GM12878 (cell line): ENCODE data around the gene FKBP6. TPM values are rescaled to one million over a fixed set of nuclear protein-coding genes. Genes with fewer than 3 reads are reported as not detected.

ENCODE experiments used
- ATAC-seq: fragments of 200-7000 bp; cut with Tn5 transposase; 3 replicates; pipeline ENCODE4 v1.9.1; 2020; ENCODE audit warnings: mild to moderate bottlenecking, moderate library complexity
- BruUV-seq: library from RNA; stranded (reverse); fragments of 400-500 nt; replicated peaks from 2 replicates; lab custom pipeline; 2021; lab: Mats Ljungman, UMichigan
- CTCF ChIA-PET: fragments of 300-600 bp; sonication (Branson Sonifier 250); formaldehyde crosslinking; extraction: SDS; loops from one replicate; lab custom pipeline; 2021; ENCODE audit warnings: inconsistent platforms; lab: Yijun Ruan, JAX
- POLR2A ChIA-PET: fragments of 350-600 bp; formaldehyde crosslinking; extraction: SDS; loops from one replicate; lab custom pipeline; 2021; ENCODE audit warnings: inconsistent platforms; lab: Charles Lee
- RAD21 ChIA-PET: fragments of 300-600 bp; sonication (Branson Sonifier 250); formaldehyde crosslinking; loops from one replicate; lab custom pipeline; 2023; ENCODE audit warnings: antibody characterized with exemption; ENCODE audit not compliant: unreplicated experiment; lab: Charles Lee
- SMC1A ChIA-PET: fragments of 300-600 bp; sonication (Branson Sonifier 250); formaldehyde crosslinking; loops from one replicate; lab custom pipeline; 2023; ENCODE audit not compliant: unreplicated experiment, uncharacterized antibody; lab: Charles Lee
- DNase-seq: peaks from one replicate; pipeline ENCODE4 v3.0.0-alpha.2; 2011; ENCODE audit warnings: low read depth, low spot score
- FAIRE-seq: peaks from 3 replicates; lab custom pipeline; 2011; peaks lifted over from hg19 to GRCh38; lab: Jason Lieb, UNC
- H2AFZ ChIP-seq: 2 replicates; pipeline ENCODE4 v1.6.0; 2011; ENCODE audit warnings: low read depth, low read length, control low read depth; ENCODE audit not compliant: control insufficient read depth
- H3K27ac ChIP-seq: 2 replicates; pipeline ENCODE4 v1.5.1; 2011; ENCODE audit warnings: control low read depth; ENCODE audit not compliant: control insufficient read depth, insufficient read depth
- H3K27me3 ChIP-seq, 2 experiments: replicated peaks in 1 of 2; 2 replicates each; pipeline versions ENCODE4 v1.6.0 to v1.6.1; 2011; ENCODE audit warnings: low read length in 1 of 2; ENCODE audit not compliant: control insufficient read depth in 2 of 2, insufficient read depth in 2 of 2
- H3K36me3 ChIP-seq, 2 experiments: 2 replicates each; pipeline ENCODE4 v1.5.1; 2011; ENCODE audit warnings: low read length in 1 of 2; ENCODE audit not compliant: control insufficient read depth in 2 of 2, insufficient read depth in 2 of 2
- H3K4me1 ChIP-seq: 2 replicates; pipeline ENCODE4 v1.6.1; 2011; ENCODE audit warnings: mild to moderate bottlenecking, low read length, moderate library complexity, mixed read lengths; ENCODE audit not compliant: control insufficient read depth, insufficient read depth
- H3K4me2 ChIP-seq: 2 replicates; pipeline ENCODE4 v1.6.0; 2011; ENCODE audit warnings: control low read depth; ENCODE audit not compliant: control insufficient read depth, insufficient read depth
- H3K4me3 ChIP-seq: fragments of 200-600 bp; sonication (generic); 2 replicates; pipeline ENCODE4 v1.5.1; 2016
- H3K79me2 ChIP-seq: 2 replicates; pipeline ENCODE4 v1.6.0; 2011; ENCODE audit warnings: low read length; ENCODE audit not compliant: control insufficient read depth, insufficient read depth
- H3K9ac ChIP-seq: 2 replicates; pipeline ENCODE4 v1.8.0; 2011; ENCODE audit warnings: low read length, control low read depth, mixed read lengths; ENCODE audit not compliant: control insufficient read depth, insufficient read depth
- H3K9me3 ChIP-seq: replicated peaks from 3 replicates; pipeline ENCODE4 v1.5.1; 2011; ENCODE audit warnings: mild to moderate bottlenecking, low read length; ENCODE audit not compliant: control insufficient read depth, insufficient read depth
- H4K20me1 ChIP-seq: 2 replicates; pipeline ENCODE4 v1.6.0; 2011; ENCODE audit not compliant: control insufficient read depth, insufficient read depth
- BCL11A ChIP-seq: IDR thresholded peaks from 2 replicates; pipeline ENCODE4 v1.6.1; 2011; ENCODE audit warnings: low read depth, low read length
- CHD2 ChIP-seq: IDR thresholded peaks from 2 replicates; pipeline ENCODE4 v1.6.1; 2011; ENCODE audit warnings: low read depth, low read length, improper control_type of control experiment, borderline replicate concordance
- EZH2 ChIP-seq: IDR thresholded peaks from 2 replicates; pipeline ENCODE4 v1.6.1; 2012; ENCODE audit warnings: low read depth, mild to moderate bottlenecking, control low read depth, inconsistent platforms, low read length, borderline replicate concordance; ENCODE audit not compliant: control insufficient read depth
- IKZF1 ChIP-seq: fragments of 450-650 bp; conservative IDR thresholded peaks from 2 replicates; pipeline ENCODE4 v1.6.1; 2017; ENCODE audit warnings: antibody characterized with exemption, mild to moderate bottlenecking
- ZNF207 ChIP-seq: fragments of 450-650 bp; IDR thresholded peaks from 2 replicates; pipeline ENCODE4 v1.6.1; 2014; ENCODE audit warnings: antibody characterized with exemption, mild to moderate bottlenecking, borderline replicate concordance
- ZNF217 ChIP-seq: fragments of 450-650 bp; IDR thresholded peaks from 2 replicates; pipeline ENCODE4 v1.6.1; 2017; ENCODE audit warnings: antibody characterized with exemption, mild to moderate bottlenecking
- WGBS: methylation state at CpG from one replicate; pipeline ENCODE4 v1.1.6; 2016; ENCODE audit warnings: low lambda C conversion rate; ENCODE audit not compliant: insufficient replicate concordance, insufficient coverage; ENCODE audit errors: missing lambda C conversion rate; 5-methylcytosine and 5-hydroxymethylcytosine counted together
- in situ Hi-C: fragments of 300-500 bp; cut with MboI; formaldehyde crosslinking; loops from 9 replicates; pipeline ENCODE4 v1.14.3; 2018; ENCODE audit warnings: mixed read lengths
- intact Hi-C: fragments of 100-400 bp; cut with micrococcal nuclease; formaldehyde crosslinking; loops from one replicate; pipeline ENCODE4 v1.14.2; 2022; ENCODE audit not compliant: unreplicated experiment
- polyA plus RNA-seq, 11 experiments: library from polyadenylated mRNA; depleted of rRNA in 4 of 11; unstranded in 6 of 11; stranded (reverse) in 5 of 11; fragments of >200 nt; fragmentation: Nextera tagmentation in 4 of 11; fragmentation: Illumina TruSeq in 1 of 11; extraction: Ambion mirVana in 4 of 11; extraction: Trizol in 1 of 11; gene quantifications; 1 replicate in 1 of 11; 2 replicates in 10 of 11; pipeline versions ENCODE4 v1.2.1 to v1.2.3, GENCODE V29; 2011 to 2016; ENCODE audit warnings: inconsistent platforms in 2 of 11, missing spikeins in 2 of 11, low read depth in 1 of 11
- total RNA-seq, 4 experiments: library from RNA; depleted of rRNA in 3 of 4; stranded (reverse); fragments of >200 nt in 3 of 4; fragmentation: Illumina TruSeq in 1 of 4; extraction: Trizol in 1 of 4; gene quantifications; 2 replicates each; pipeline versions ENCODE4 v1.2.1 to v1.2.3, GENCODE V29; 2013 to 2021
- TF ChIP-seq, protein P1 (sequence below): fragments of 450-650 bp; IDR thresholded peaks from 2 replicates; pipeline ENCODE4 v1.6.1; 2017; ENCODE audit warnings: mild to moderate bottlenecking, moderate library complexity
- TF ChIP-seq, protein P2 (sequence below): fragments of 450-650 bp; IDR thresholded peaks from 2 replicates; pipeline ENCODE4 v1.6.1; 2017; ENCODE audit warnings: mild to moderate bottlenecking, low read depth, inconsistent platforms; ENCODE audit not compliant: poor library complexity, severe bottlenecking
- TF ChIP-seq, protein P3 (sequence below): IDR thresholded peaks from 2 replicates; pipeline ENCODE4 v1.6.1; 2012; ENCODE audit warnings: improper control_type of control experiment, low read depth, low read length; ENCODE audit not compliant: insufficient replicate concordance

The FKBP6 gene
- total and polyA plus RNA-seq, 10 of the 15 experiments (the other 5 are each of a cell fraction or from before 2014, with no cell fraction given): not detected

DNA sequence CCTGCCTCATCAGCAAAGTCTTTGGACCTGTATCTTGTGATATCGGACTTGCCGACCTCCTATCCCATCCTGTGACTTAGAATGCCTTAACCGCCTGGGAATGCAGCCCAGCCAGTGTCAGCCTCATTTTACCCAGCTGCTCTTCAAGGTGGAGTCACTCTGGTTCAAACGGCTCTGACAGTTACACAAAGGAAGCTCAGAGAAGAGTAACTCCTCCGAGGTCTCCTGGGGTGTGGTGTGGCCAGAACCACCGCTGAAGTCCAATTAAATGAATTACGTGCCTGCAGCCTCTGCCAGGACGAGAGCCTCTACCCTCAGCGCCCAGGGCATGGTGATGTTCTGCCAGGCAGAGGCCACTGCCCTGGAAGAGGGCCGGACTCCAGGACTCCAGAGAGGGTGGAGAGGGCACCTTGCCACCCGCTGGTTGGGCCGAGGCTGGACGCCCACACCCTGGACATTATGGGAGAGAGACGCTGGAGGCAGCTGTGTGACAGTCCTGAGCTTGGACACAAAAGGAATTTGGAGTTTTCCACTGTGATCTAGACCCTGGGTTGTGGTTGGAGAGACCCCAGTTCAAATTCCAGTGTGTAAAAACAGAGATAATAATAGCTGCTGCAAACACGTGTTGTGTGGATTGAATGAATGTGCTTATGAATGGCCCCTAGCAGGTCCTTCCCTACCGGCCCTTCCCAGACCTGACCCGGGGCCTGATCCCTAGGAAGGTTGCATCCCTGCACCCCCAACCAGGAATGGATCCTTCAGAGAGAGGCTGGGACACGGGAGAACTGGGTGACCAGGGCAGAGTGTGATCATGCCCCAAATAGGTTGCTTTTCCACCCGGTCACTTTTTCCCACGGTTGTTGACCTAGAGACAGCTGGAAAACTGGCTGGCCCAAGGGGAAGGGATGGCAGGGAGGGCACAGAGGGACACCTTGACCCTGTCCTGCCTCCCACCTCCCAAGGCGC is 67.9 kb downstream of the FKBP6 start:
- 45% methylated on average over 21 of the region's 21 CpGs for WGBS
- Histone ChIP-seq H3K4me3 (no peak overlapping the region), H3K9ac (no peak overlapping the region), H3K27ac (no peak overlapping the region), H3K4me1 (no peaks in the 10 kb centered on the region), H3K79me2 (no peaks in the 10 kb centered on the region), H3K36me3 (no peaks in the 10 kb centered on the region), H3K27me3 (no peaks in the 10 kb centered on the region), H2AFZ (no peak overlapping the region), H3K4me2 (no peak overlapping the region), H4K20me1 (no peaks in the 10 kb centered on the region), H3K9me3 (no peaks in the 10 kb centered on the region; the same call in 2 of the 3 replicates)
- DNase-seq (no peak), ATAC-seq (no peak), FAIRE-seq (no peak)
- ChIA-PET RAD21 (no interaction called here), CTCF (interaction anchor here (0.7 to 0.8 kb wide), 2 partner anchors 55 to 69 kb away, joined by 3 read pairs; no protein-coding TSS in a partner anchor), POLR2A (no interaction called here), SMC1A (no interaction called here)
- intact Hi-C loops (no loop called here), in situ Hi-C loops (no loop called here)
- BruUV-seq: no TSS peak
- no peak for TF ChIP-seq CHD2
- no peak for TF ChIP-seq ZNF217
- no peak for TF ChIP-seq EZH2
- no peak for TF ChIP-seq IKZF1
- no peak for TF ChIP-seq ZNF207
- TF ChIP-seq, protein P1, sequence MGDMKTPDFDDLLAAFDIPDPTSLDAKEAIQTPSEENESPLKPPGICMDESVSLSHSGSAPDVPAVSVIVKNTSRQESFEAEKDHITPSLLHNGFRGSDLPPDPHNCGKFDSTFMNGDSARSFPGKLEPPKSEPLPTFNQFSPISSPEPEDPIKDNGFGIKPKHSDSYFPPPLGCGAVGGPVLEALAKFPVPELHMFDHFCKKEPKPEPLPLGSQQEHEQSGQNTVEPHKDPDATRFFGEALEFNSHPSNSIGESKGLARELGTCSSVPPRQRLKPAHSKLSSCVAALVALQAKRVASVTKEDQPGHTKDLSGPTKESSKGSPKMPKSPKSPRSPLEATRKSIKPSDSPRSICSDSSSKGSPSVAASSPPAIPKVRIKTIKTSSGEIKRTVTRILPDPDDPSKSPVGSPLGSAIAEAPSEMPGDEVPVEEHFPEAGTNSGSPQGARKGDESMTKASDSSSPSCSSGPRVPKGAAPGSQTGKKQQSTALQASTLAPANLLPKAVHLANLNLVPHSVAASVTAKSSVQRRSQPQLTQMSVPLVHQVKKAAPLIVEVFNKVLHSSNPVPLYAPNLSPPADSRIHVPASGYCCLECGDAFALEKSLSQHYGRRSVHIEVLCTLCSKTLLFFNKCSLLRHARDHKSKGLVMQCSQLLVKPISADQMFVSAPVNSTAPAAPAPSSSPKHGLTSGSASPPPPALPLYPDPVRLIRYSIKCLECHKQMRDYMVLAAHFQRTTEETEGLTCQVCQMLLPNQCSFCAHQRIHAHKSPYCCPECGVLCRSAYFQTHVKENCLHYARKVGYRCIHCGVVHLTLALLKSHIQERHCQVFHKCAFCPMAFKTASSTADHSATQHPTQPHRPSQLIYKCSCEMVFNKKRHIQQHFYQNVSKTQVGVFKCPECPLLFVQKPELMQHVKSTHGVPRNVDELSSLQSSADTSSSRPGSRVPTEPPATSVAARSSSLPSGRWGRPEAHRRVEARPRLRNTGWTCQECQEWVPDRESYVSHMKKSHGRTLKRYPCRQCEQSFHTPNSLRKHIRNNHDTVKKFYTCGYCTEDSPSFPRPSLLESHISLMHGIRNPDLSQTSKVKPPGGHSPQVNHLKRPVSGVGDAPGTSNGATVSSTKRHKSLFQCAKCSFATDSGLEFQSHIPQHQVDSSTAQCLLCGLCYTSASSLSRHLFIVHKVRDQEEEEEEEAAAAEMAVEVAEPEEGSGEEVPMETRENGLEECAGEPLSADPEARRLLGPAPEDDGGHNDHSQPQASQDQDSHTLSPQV: no peak
- TF ChIP-seq, protein P2, sequence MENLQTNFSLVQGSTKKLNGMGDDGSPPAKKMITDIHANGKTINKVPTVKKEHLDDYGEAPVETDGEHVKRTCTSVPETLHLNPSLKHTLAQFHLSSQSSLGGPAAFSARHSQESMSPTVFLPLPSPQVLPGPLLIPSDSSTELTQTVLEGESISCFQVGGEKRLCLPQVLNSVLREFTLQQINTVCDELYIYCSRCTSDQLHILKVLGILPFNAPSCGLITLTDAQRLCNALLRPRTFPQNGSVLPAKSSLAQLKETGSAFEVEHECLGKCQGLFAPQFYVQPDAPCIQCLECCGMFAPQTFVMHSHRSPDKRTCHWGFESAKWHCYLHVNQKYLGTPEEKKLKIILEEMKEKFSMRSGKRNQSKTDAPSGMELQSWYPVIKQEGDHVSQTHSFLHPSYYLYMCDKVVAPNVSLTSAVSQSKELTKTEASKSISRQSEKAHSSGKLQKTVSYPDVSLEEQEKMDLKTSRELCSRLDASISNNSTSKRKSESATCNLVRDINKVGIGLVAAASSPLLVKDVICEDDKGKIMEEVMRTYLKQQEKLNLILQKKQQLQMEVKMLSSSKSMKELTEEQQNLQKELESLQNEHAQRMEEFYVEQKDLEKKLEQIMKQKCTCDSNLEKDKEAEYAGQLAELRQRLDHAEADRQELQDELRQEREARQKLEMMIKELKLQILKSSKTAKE: no peak
- no peak for TF ChIP-seq BCL11A
- TF ChIP-seq, protein P3, sequence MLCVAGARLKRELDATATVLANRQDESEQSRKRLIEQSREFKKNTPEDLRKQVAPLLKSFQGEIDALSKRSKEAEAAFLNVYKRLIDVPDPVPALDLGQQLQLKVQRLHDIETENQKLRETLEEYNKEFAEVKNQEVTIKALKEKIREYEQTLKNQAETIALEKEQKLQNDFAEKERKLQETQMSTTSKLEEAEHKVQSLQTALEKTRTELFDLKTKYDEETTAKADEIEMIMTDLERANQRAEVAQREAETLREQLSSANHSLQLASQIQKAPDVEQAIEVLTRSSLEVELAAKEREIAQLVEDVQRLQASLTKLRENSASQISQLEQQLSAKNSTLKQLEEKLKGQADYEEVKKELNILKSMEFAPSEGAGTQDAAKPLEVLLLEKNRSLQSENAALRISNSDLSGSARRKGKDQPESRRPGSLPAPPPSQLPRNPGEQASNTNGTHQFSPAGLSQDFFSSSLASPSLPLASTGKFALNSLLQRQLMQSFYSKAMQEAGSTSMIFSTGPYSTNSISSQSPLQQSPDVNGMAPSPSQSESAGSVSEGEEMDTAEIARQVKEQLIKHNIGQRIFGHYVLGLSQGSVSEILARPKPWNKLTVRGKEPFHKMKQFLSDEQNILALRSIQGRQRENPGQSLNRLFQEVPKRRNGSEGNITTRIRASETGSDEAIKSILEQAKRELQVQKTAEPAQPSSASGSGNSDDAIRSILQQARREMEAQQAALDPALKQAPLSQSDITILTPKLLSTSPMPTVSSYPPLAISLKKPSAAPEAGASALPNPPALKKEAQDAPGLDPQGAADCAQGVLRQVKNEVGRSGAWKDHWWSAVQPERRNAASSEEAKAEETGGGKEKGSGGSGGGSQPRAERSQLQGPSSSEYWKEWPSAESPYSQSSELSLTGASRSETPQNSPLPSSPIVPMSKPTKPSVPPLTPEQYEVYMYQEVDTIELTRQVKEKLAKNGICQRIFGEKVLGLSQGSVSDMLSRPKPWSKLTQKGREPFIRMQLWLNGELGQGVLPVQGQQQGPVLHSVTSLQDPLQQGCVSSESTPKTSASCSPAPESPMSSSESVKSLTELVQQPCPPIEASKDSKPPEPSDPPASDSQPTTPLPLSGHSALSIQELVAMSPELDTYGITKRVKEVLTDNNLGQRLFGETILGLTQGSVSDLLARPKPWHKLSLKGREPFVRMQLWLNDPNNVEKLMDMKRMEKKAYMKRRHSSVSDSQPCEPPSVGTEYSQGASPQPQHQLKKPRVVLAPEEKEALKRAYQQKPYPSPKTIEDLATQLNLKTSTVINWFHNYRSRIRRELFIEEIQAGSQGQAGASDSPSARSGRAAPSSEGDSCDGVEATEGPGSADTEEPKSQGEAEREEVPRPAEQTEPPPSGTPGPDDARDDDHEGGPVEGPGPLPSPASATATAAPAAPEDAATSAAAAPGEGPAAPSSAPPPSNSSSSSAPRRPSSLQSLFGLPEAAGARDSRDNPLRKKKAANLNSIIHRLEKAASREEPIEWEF: no peak
